GM21447 (cell line): ENCODE measurements around the gene TRIM9.

ENCODE experiments used
- ATAC-seq: cut with Tn5 transposase; IDR thresholded peaks from one replicate; pipeline ENCODE4 v1.9.1; 2021; ENCODE audit not compliant: unreplicated experiment

TRIM9 gene

GRCh38 chr14:51094901-51095853 is at the start of gene TRIM9:
Gene TRIM9, minus strand, starts transcription at chr14:51095105. Its CDS starts 166 bp downstream, at chr14:51094939.
- peak; percentile 98 for ATAC-seq

GRCh38 chr14:51140856-51141255 is 46.0 kb upstream of the TRIM9 start:
- ATAC-seq, result no peak

GRCh38 chr14:51140338-51140737 is 45.4 kb upstream of the TRIM9 start:
- ATAC-seq, result no peak

- ATAC-seq, result no peak
These were observed 44.3 kb upstream of the TRIM9 start for GRCh38 chr14:51139121-51139681.

- ATAC-seq, result no peak
These were observed 43.6 kb upstream of the TRIM9 start for GRCh38 chr14:51138404-51139103.

- no peak for ATAC-seq
These were observed 36.6 kb upstream of the TRIM9 start for GRCh38 chr14:51131516-51131915.

GRCh38 chr14:51129130-51129529 is 34.2 kb upstream of the TRIM9 start:
- no peak for ATAC-seq

- no peak for ATAC-seq
These were observed 29.1 kb upstream of the TRIM9 start for GRCh38 chr14:51124029-51124428.

GRCh38 chr14:51121096-51121495 is 26.2 kb upstream of the TRIM9 start:
- ATAC-seq, result no peak

- no peak for ATAC-seq
These were observed 24.6 kb upstream of the TRIM9 start for GRCh38 chr14:51119411-51120051.

- no peak for ATAC-seq
These were observed 24.1 kb upstream of the TRIM9 start for GRCh38 chr14:51118993-51119392.

- ATAC-seq, result no peak
These were observed 22.7 kb upstream of the TRIM9 start for GRCh38 chr14:51117593-51117992.

GRCh38 chr14:51116682-51117081 is 21.8 kb upstream of the TRIM9 start:
- ATAC-seq, result no peak

- ATAC-seq, result no peak
These were observed 14.7 kb upstream of the TRIM9 start for GRCh38 chr14:51109651-51110050.

GRCh38 chr14:51107801-51108200 is 12.9 kb upstream of the TRIM9 start:
- no peak for ATAC-seq

- ATAC-seq, result no peak
These were observed 9.6 kb upstream of the TRIM9 start for GRCh38 chr14:51104467-51104866.

- ATAC-seq, result no peak
These were observed 2.4 kb upstream of the TRIM9 start for GRCh38 chr14:51097287-51097686.

- ATAC-seq, result no peak
These were observed 2.0 kb upstream of the TRIM9 start for GRCh38 chr14:51096870-51097269.

GRCh38 chr14:51095854-51096823 is 1.2 kb upstream of the TRIM9 start:
- ATAC-seq, result no peak

- ATAC-seq, result no peak
These were observed 553 bp downstream of the TRIM9 start for GRCh38 chr14:51094282-51094821.
